Panc1 (cell line): ENCODE measurements around the gene GNMT. TPM values are rescaled to one million over a fixed set of nuclear protein-coding genes. Genes with fewer than 3 reads are reported as not detected.

ENCODE experiments used
- total RNA-seq: library from RNA; stranded (reverse); gene quantifications from one replicate; pipeline ENCODE4 v1.2.1, GENCODE V29; 2021; ENCODE audit not compliant: unreplicated experiment

The GNMT gene
- total RNA-seq, 1 experiment from 2014 or later: 0.72 TPM

Other genes with a start within 250 kb of the GNMT start
- not detected for gene PRPH2, start 238.2 kb upstream of the GNMT start, total RNA-seq
- 25.7 TPM for gene TBCC, start 214.7 kb upstream of the GNMT start, total RNA-seq
- gene BICRAL, start 178.7 kb upstream of the GNMT start, total RNA-seq: 12.9 TPM
- gene RPL7L1, start 81.1 kb upstream of the GNMT start, total RNA-seq: 109 TPM
- gene PTCRA, start 44.7 kb upstream of the GNMT start, total RNA-seq: not detected
- 72.8 TPM for gene CNPY3, start 31.3 kb upstream of the GNMT start, total RNA-seq
- 21.7 TPM for gene PEX6, start 18.4 kb downstream of the GNMT start, total RNA-seq
- gene PPP2R5D, start 23.8 kb downstream of the GNMT start, total RNA-seq: 63.6 TPM
- 111 TPM for gene MEA1, start 53.2 kb downstream of the GNMT start, total RNA-seq
- gene KLHDC3, start 53.5 kb downstream of the GNMT start, total RNA-seq: 60.9 TPM
- gene RRP36, start 60.9 kb downstream of the GNMT start, total RNA-seq: 106 TPM
- 32.1 TPM for gene CUL7, start 93.1 kb downstream of the GNMT start, total RNA-seq
- gene MRPL2, start 98.7 kb downstream of the GNMT start, total RNA-seq: 65.6 TPM
- 22.6 TPM for gene KLC4, start 98.9 kb downstream of the GNMT start, total RNA-seq
- 240 TPM for gene PTK7, start 115.6 kb downstream of the GNMT start, total RNA-seq
- gene SRF, start 210.5 kb downstream of the GNMT start, total RNA-seq: 48.9 TPM
- 54.3 TPM for gene CUL9, start 221.4 kb downstream of the GNMT start, total RNA-seq